GM18870 (cell line): ENCODE measurements around the gene MAPKAP1.

Experiments
- ATAC-seq: cut with Tn5 transposase; IDR thresholded peaks from one replicate; pipeline ENCODE4 v1.9.1; 2021; ENCODE audit warnings: moderate library complexity; ENCODE audit not compliant: unreplicated experiment

The MAPKAP1 gene

DNA sequence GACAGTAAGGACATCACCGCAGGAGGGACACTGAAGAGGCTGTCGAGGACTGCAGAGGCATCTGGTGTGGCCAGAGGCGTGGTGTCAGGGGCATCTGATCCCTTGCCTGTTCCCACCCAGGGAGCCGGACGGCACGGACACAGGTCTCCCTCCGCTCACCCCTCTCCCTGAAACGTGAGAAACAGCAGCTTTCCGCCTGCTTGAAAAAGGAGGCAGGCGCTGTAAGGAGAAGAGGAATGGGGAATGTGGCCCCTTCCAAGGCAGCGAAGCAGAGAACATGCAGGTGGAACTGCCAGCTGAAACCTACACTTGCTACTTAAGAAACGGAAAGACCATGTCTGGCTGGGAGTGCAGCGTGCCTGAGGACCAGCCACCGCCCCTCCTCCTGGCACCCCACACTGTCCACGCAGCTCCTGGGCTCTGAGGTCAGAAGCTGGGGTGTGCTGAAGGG lies 269.2 kb downstream of the MAPKAP1 start:
- ATAC-seq: no peak

- ATAC-seq: no peak
Measured at GRCh38 chr9:125436613-125437443, 270.2 kb downstream of the MAPKAP1 start.

DNA sequence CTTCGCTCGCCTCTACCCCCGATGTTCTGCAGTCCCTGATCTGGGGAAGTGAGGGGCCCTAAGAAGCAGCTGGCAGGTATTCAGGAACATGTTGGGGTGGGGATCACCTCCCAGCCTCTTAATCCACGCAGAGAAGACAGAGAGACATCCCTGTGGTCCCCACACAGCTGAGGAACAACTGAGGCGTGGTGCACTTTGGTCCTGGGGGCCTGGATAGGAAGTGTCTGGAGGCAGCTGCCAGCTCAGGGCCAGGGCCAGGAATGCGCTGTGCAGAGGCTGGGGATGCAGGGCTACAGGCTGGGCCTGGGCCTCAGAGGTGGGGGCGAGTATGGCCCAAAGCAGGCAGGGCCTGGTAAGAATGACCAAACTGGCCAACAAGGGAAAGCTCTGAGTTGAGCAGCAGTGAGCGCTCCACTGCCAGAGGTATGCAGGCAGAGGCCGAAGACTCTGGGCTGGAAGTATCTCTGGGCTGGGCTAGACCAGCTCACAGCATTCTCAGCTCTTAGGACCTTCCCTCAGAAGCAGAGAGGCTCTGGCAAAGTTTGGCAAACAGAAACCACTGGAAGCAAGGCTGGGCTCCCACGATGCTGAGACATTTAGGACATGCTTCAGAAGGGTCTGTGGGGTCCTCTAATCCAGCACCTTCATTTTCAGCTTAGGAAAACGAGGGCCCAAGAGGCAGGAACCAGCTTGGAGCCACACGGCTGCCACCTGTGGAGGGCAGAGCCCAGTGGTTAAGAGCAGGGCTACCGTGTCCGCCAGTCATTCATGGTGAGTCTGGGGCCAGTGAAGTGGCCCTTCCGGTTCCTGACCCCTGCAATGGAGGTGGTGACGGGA lies 271.0 kb downstream of the MAPKAP1 start:
- ATAC-seq: no peak

- ATAC-seq: no peak
Measured at GRCh38 chr9:125434986-125435775, 271.8 kb downstream of the MAPKAP1 start.

- ATAC-seq: no peak
Measured at GRCh38 chr9:125433461-125434011, 273.5 kb downstream of the MAPKAP1 start.

DNA sequence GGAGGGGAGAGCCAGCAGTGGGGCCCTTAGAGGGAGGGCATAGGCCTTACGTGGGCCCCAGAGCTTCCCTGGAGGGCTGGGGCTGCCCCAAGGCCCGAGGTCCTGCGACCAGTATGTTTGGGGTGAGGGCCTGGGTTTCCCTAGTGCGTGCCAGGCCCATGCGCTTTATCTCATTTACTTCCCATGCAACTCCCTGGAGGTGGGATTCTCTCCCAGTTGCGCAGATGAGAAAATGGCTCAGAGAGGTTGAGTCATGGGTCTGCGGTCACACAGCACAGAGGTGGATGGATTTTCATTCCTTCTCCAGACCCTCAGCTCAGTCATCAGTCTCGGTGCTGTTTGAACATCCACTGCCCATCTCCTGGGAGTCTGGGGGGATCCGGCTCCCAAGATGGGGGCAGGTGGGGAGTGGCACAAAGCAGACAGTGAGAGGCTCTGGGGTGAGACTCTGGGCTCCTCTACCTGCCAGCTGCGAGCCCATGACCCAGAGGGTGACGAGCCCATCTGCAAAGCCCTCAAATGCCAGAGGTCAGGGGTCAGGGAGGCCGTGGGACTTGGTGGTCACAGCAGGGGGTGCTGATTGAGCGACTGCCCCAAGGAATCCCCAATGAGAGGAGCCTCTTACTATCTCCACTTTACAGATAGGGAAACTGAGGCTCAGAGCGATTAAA lies 274.2 kb downstream of the MAPKAP1 start:
- no peak for ATAC-seq

DNA sequence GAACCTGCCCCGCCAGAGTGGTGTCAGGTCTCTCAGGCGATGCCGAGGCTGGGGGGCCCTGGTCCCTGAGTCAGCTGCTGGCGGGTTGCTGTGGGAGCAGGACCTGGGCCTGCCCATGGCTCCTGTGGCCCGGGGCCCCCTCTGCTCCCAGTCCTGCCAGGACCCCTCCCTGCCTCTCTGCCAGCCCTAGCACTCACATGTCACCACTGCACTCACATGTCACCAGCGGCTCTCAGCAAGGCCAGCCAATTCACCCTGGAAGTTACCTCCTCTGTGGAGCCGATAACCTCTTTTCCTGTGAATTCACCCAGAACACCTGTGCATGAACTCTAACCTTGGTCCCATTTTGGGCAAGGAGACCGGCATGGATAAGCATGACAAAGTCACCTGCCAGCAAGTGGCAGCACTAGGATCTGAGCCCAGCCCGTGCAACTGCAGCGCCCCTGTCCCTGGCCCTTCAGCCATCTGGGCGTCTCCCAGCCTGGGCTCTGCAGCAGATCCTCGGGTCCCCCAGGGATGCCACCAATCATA lies 275.2 kb downstream of the MAPKAP1 start:
- ATAC-seq: no peak

DNA sequence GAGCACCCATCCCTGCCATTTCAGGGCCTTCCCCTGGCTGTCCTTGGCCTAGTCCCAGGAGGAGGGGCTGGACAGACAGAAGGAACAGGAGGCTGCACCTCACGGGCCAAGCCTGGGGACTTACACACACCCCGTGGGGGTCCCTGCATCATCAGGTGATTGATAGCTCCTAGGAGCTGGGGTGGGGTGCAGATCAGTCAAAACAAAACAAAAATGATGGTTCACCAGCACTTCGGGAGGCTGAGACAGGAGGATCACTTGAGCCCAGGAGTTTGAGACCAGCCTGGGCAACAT lies 276.0 kb downstream of the MAPKAP1 start:
- no peak for ATAC-seq

DNA sequence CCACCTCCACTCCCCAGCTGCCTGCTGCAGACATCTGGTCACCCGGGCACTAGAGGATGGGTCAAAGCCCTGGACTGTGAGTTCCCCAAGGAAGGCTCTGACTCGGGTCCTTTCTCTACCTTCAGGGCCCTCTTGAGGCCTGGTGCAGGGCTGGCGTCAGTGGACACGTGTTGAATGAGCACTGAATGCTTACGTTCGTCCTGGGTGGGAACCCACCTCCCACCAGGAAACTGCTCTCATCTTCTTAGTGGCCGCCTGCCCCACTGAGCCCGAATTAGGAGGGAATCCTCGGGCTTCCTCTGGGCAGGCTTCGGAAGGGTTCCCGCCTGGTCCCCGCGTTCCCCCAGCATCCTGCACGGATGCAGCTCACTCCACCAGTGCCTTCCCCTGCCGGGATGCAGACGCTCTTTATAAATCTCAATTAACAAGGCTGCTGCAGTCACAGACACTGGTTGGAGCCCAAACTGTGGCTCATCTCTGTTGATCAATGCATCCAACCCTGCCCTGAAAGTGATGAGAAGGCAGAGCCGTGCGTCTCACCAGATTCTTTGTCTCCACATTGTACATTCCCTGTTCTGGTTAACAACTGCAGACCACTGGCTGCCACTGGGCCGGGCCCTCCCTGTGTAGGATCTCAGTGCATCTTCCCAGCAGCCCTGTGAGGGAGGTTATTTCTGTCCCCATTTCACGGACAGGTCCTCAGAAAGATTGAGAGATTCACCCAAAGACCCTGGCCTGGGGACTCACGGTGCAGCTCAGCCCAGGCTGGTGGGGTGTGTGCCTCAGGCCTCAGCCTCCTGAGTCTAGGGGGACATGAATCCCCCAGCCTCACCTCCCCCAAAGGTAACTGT lies 276.6 kb downstream of the MAPKAP1 start:
- ATAC-seq: no peak

- no peak for ATAC-seq
Measured at GRCh38 chr9:125429476-125430160, 277.4 kb downstream of the MAPKAP1 start.

- no peak for ATAC-seq
Measured at GRCh38 chr9:125428902-125429467, 278.0 kb downstream of the MAPKAP1 start.

GRCh38 chr9:125428060-125428901 lies 278.7 kb downstream of the MAPKAP1 start:
- no peak for ATAC-seq

DNA sequence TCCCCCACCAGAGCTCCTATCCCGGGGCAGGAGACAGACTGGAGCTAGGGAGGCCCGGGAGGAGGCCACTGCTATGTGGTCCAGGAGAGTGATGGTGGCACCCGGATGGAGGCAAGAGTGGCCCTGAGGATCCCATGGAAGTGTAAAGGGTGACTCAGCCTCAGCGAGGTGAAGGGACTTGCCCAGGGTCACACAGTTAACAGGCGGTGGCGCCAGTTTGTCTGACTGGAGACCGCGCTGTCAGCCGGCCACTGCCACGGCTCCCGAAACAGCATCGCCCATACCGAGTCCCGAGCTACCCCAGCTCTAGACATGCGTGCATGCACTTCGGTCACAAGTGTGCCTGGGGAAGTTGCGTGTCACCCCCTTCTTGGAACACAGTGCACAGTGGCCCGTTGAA lies 279.5 kb downstream of the MAPKAP1 start:
- no peak for ATAC-seq

- ATAC-seq: no peak
Measured at GRCh38 chr9:125426926-125427325, 280.1 kb downstream of the MAPKAP1 start.

- no peak for ATAC-seq
Measured at GRCh38 chr9:125425901-125426515, 281.0 kb downstream of the MAPKAP1 start.

- no peak for ATAC-seq
Measured at GRCh38 chr9:125425170-125425897, 281.7 kb downstream of the MAPKAP1 start.
